Measurements from ENCODE around the gene PSMA6.

DNA sequence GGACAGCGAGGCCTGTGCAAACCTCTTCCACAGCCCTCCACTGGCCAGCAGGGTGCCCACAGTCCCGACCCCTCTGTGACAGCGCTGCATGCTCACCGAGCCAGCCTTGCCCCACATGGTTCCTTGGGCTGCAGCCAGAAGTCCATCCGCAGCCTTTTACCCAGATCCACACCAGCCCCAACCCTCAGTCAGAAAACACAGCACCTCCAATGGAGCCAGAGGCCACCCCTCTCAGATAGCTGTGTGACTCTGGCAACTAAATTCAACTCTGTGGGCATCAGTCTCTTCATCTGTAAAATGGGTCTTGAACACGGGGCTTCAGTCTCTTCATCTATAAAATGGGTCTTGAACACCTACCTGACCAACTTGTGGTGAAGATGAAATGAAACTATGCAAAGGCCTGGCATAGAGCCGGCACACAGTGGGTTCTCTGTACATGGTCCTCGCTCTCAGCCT, 74.4 kb downstream of the PSMA6 start:
- TF ChIP-seq YY1 (IDR thresholded peaks at IDR 0.05; ENCODE audit: insufficient read depth, insufficient replicate concordance, low read depth, low read length), result no peak
- TF ChIP-seq ELF1 (CRISPR knock-in tag; IDR thresholded peaks at IDR 0.05), result no peak
- no peak for TF ChIP-seq IKZF1 (IDR thresholded peaks at IDR 0.05)
- TF ChIP-seq, protein P1, sequence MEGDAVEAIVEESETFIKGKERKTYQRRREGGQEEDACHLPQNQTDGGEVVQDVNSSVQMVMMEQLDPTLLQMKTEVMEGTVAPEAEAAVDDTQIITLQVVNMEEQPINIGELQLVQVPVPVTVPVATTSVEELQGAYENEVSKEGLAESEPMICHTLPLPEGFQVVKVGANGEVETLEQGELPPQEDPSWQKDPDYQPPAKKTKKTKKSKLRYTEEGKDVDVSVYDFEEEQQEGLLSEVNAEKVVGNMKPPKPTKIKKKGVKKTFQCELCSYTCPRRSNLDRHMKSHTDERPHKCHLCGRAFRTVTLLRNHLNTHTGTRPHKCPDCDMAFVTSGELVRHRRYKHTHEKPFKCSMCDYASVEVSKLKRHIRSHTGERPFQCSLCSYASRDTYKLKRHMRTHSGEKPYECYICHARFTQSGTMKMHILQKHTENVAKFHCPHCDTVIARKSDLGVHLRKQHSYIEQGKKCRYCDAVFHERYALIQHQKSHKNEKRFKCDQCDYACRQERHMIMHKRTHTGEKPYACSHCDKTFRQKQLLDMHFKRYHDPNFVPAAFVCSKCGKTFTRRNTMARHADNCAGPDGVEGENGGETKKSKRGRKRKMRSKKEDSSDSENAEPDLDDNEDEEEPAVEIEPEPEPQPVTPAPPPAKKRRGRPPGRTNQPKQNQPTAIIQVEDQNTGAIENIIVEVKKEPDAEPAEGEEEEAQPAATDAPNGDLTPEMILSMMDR (CRISPR knock-in tag; IDR thresholded peaks at IDR 0.05), result no peak
- no peak for TF ChIP-seq POLR2A (IDR thresholded peaks at IDR 0.05; ENCODE audit: insufficient read depth in 1 of 2, low read depth in 2 of 2, low read length in 2 of 2)
- no peak for TF ChIP-seq GABPA (IDR thresholded peaks at IDR 0.05; ENCODE audit: low read depth, low read length)
- TF ChIP-seq GABPA (CRISPR knock-in tag; IDR thresholded peaks at IDR 0.05; ENCODE audit: low read depth), result no peak
